Measurements from ENCODE around the gene TRPM4.

The TRPM4 gene

DNA sequence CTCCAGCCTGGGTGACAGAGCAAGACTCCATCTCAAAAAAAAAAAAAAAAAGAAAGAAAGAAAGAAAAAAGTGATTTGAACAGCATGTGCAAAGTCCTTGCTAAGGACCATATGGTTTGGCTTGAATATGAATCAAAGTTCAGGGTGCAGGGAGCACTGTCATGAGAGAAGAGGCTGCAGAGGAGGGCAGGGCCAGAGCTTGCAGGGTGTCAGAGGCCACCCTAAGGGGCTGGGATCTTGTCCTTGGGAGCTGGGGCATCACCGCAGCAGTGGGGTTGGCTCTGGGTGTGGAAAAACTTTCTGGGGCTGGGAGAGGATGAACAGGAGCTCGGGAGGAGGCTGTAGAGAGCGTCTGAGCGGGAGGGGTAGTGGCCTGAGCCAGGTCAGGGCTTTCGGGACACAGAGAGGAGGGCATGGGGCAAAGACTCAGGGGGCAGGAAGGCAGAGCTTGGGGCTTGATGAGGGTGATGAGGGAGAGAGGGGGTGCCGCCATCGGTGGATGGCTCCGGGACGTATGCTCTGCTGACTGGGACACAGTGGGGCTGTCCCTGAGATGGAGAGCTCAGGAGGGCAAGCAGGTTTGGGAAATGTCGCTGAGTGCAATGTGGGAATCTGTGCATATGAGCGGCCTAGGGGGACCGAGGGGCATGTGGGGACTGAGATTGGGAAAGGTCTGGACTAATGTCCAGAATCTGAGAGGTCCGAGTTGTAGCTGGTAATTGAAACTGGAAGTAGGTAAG, 3.0 kb downstream of the TRPM4 start:
- no peaks in the 10 kb centered on the region for H4K20me1 ChIP-seq (ENCODE audit: insufficient read depth, low read length)
- no peaks in the 10 kb centered on the region for H3K9me3 ChIP-seq (ENCODE audit: insufficient read depth, low read length)
- no peaks in the 10 kb centered on the region for H3K79me2 ChIP-seq (ENCODE audit: low read length)
- no peak overlapping the region for H3K9ac ChIP-seq (ENCODE audit: low read length)
- no peaks in the 10 kb centered on the region for H3K36me3 ChIP-seq (replicated peaks; ENCODE audit: low read depth, low read length)
- H3K4me2 ChIP-seq (ENCODE audit: low read length) = no peak overlapping the region
- H3K4me1 ChIP-seq (ENCODE audit: low read length) = no peaks in the 10 kb centered on the region
- no peak overlapping the region for H2AFZ ChIP-seq (ENCODE audit: low read depth, low read length)
- peaks cover 20% of the 10 kb centered on the region for H3K27me3 ChIP-seq (ENCODE audit: low read depth, low read length)
- no peak overlapping the region for H3K27ac ChIP-seq (ENCODE audit: low read length)
- no peak overlapping the region for H3K4me3 ChIP-seq (ENCODE audit: low read length)
- no peak for TF ChIP-seq EZH2phosphoT487 (IDR thresholded peaks at IDR 0.05; ENCODE audit: low read depth)
- TF ChIP-seq, protein P1, sequence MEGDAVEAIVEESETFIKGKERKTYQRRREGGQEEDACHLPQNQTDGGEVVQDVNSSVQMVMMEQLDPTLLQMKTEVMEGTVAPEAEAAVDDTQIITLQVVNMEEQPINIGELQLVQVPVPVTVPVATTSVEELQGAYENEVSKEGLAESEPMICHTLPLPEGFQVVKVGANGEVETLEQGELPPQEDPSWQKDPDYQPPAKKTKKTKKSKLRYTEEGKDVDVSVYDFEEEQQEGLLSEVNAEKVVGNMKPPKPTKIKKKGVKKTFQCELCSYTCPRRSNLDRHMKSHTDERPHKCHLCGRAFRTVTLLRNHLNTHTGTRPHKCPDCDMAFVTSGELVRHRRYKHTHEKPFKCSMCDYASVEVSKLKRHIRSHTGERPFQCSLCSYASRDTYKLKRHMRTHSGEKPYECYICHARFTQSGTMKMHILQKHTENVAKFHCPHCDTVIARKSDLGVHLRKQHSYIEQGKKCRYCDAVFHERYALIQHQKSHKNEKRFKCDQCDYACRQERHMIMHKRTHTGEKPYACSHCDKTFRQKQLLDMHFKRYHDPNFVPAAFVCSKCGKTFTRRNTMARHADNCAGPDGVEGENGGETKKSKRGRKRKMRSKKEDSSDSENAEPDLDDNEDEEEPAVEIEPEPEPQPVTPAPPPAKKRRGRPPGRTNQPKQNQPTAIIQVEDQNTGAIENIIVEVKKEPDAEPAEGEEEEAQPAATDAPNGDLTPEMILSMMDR (IDR thresholded peaks at IDR 0.05; ENCODE audit: low read depth, low read length) = no peak

DNA sequence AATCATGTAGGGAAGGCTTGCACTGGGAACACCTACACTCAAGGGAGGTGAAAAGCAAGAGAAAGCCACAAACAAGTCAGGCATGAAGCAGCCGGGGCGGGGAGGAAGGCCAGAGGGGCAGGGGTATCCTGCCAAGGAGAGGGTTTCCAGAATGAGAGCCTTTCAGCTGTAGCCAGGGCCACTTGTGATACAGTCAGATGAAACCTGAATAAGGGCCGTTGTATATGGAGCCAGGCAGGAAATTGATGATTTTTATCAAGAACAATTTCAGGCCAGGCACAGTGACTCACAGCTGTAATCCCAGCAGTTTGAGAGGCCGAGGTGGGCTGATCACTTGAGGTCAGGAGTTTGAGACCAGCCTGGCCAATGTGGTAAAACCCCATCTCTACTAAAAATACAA, 4.4 kb downstream of the TRPM4 start:
- no peak overlapping the region for H3K4me3 ChIP-seq (ENCODE audit: low read length)
- H3K79me2 ChIP-seq (ENCODE audit: low read length) = no peaks in the 10 kb centered on the region
- no peaks in the 10 kb centered on the region for H3K9me3 ChIP-seq (ENCODE audit: insufficient read depth, low read length)
- no peaks in the 10 kb centered on the region for H4K20me1 ChIP-seq (ENCODE audit: insufficient read depth, low read length)
- no peaks in the 10 kb centered on the region for H3K4me1 ChIP-seq (ENCODE audit: low read length)
- no peak overlapping the region for H3K9ac ChIP-seq (ENCODE audit: low read length)
- no peak overlapping the region for H3K27ac ChIP-seq (ENCODE audit: low read length)
- H3K27me3 ChIP-seq (ENCODE audit: low read depth, low read length) = peaks cover 17% of the 10 kb centered on the region
- H3K36me3 ChIP-seq (replicated peaks; ENCODE audit: low read depth, low read length) = no peaks in the 10 kb centered on the region
- TF ChIP-seq EZH2phosphoT487 (IDR thresholded peaks at IDR 0.05; ENCODE audit: low read depth) = no peak
- TF ChIP-seq, protein P1 (IDR thresholded peaks at IDR 0.05; ENCODE audit: low read depth, low read length) = no peak
- no peak overlapping the region for H2AFZ ChIP-seq (ENCODE audit: low read depth, low read length)
- no peak overlapping the region for H3K4me2 ChIP-seq (ENCODE audit: low read length)

DNA sequence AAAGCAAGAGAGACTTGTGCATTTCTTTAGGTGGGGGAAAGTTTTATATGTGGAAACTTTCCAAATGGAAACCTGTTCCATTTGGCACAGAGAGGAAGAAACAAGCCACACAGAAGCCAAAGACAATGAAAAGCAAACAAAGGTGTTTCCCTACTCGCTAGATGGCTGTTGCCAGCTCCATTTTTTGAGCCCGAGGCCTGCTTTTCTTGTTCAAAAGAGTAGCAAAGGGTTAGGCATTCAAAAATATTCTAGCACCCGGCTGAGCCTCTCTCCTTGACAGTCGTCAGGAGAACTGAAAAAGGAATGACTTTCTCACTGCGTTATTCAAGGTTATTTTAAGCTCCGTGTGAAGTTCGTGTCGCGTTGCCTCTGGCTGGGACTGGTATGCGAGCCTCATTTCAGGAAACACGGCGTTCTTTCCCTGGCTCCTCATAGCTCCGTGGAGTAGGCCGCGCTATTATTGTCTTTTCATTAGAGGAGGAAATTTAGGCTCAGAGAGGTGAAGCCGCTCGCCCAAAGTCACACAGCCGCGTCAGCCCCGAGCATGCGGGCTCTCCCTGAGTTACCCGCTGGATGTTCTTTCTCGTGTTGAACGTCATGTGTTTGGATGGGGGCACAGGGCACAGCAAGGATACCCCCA, 7.6 kb downstream of the TRPM4 start:
- no peak overlapping the region for H3K9ac ChIP-seq (ENCODE audit: low read length)
- H3K4me2 ChIP-seq (ENCODE audit: low read length) = no peak overlapping the region
- no peaks in the 10 kb centered on the region for H3K36me3 ChIP-seq (replicated peaks; ENCODE audit: low read depth, low read length)

DNA sequence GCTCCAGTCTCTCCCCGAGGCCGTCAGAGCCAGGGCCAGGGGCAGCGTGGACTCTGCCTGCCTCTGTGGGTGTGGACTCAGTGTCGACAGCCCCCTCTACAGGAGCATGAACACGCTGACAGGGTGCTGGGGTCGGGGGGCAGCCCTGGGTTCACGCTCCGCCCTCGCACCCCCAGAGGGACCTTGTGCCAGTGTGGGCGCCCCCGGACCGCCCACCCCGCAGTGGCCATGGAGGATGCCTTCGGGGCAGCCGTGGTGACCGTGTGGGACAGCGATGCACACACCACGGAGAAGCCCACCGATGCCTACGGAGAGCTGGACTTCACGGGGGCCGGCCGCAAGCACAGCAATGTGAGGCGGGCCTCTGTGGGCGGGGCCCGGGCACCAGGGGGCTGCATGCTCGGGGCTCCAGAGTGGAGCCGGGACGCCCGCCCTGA, 8.3 kb downstream of the TRPM4 start:
- Histone ChIP-seq H3K79me2 (ENCODE audit: low read length) (no peaks in the 10 kb centered on the region), H3K36me3 (replicated peaks; ENCODE audit: low read depth, low read length) (no peaks in the 10 kb centered on the region), H4K20me1 (ENCODE audit: insufficient read depth, low read length) (no peaks in the 10 kb centered on the region), H3K27me3 (ENCODE audit: low read depth, low read length) (peaks cover 20% of the 10 kb centered on the region), H3K9ac (ENCODE audit: low read length) (no peak overlapping the region), H3K4me2 (ENCODE audit: low read length) (no peak overlapping the region), H2AFZ (ENCODE audit: low read depth, low read length) (no peak overlapping the region), H3K9me3 (ENCODE audit: insufficient read depth, low read length) (no peaks in the 10 kb centered on the region), H3K4me1 (ENCODE audit: low read length) (peaks cover 11% of the 10 kb centered on the region), H3K4me3 (ENCODE audit: low read length) (no peak overlapping the region), H3K27ac (ENCODE audit: low read length) (no peak overlapping the region)
- TF ChIP-seq EZH2phosphoT487 (IDR thresholded peaks at IDR 0.05; ENCODE audit: low read depth) = no peak
- TF ChIP-seq, protein P1 (IDR thresholded peaks at IDR 0.05; ENCODE audit: low read depth, low read length) = no peak

More for the DNA sequence above, 7.6 kb downstream of the TRPM4 start:
- Histone ChIP-seq H3K79me2 (ENCODE audit: low read length) (no peaks in the 10 kb centered on the region), H3K4me3 (ENCODE audit: low read length) (no peak overlapping the region), H4K20me1 (ENCODE audit: insufficient read depth, low read length) (no peaks in the 10 kb centered on the region), H3K4me1 (ENCODE audit: low read length) (peaks cover 5% of the 10 kb centered on the region), H3K9me3 (ENCODE audit: insufficient read depth, low read length) (no peaks in the 10 kb centered on the region), H2AFZ (ENCODE audit: low read depth, low read length) (no peak overlapping the region), H3K27me3 (ENCODE audit: low read depth, low read length) (peaks cover 22% of the 10 kb centered on the region), H3K27ac (ENCODE audit: low read length) (no peak overlapping the region)
- TF ChIP-seq EZH2phosphoT487 (IDR thresholded peaks at IDR 0.05; ENCODE audit: low read depth) = no peak
- TF ChIP-seq, protein P1 (IDR thresholded peaks at IDR 0.05; ENCODE audit: low read depth, low read length) = no peak

Data from OCI-LY3 (cell line).